HG03139 (cell line): Measurements from ENCODE around the gene TGM1.
"Not testable (repeated sequence)": the region's sequence is repeated elsewhere in the genome, so short reads cannot be mapped to it uniquely, and the experiment has no call there.

ENCODE experiments used
- ATAC-seq: cut with Tn5 transposase; IDR thresholded peaks from one replicate; pipeline ENCODE4 v1.9.1; 2021; ENCODE audit not compliant: unreplicated experiment

TGM1 gene

GRCh38 chr14:24255438-24255837, 7.5 kb downstream of the TGM1 start:
- ATAC-seq, result no peak

GRCh38 chr14:24254630-24255392, 8.2 kb downstream of the TGM1 start:
- no peak for ATAC-seq

GRCh38 chr14:24253936-24254335, 9.0 kb downstream of the TGM1 start:
- ATAC-seq, result no peak

- no peak for ATAC-seq
Measured at GRCh38 chr14:24252289-24253124, 10.5 kb downstream of the TGM1 start.

- no peak for ATAC-seq
Measured at GRCh38 chr14:24251880-24252288, 11.1 kb downstream of the TGM1 start.

- no peak for ATAC-seq
Measured at GRCh38 chr14:24250354-24250753, 12.6 kb downstream of the TGM1 start.

- no peak for ATAC-seq
Measured at GRCh38 chr14:24249230-24250021, 13.6 kb downstream of the TGM1 start.

GRCh38 chr14:24247422-24247821, 15.6 kb downstream of the TGM1 start:
- ATAC-seq, result no peak

- ATAC-seq, result no peak
Measured at GRCh38 chr14:24246765-24247212, 16.2 kb downstream of the TGM1 start.

- ATAC-seq, result not testable (repeated sequence)
Measured at GRCh38 chr14:24245350-24245749, 17.6 kb downstream of the TGM1 start.

GRCh38 chr14:24243336-24243836, 19.6 kb downstream of the TGM1 start:
- no peak for ATAC-seq

GRCh38 chr14:24241829-24242443, 21.0 kb downstream of the TGM1 start:
- peak; percentile 72 for ATAC-seq

GRCh38 chr14:24240110-24240918, 22.7 kb downstream of the TGM1 start:
- ATAC-seq, result no peak

GRCh38 chr14:24238527-24239037, 24.4 kb downstream of the TGM1 start:
- ATAC-seq, result no peak

GRCh38 chr14:24238123-24238522, 24.9 kb downstream of the TGM1 start:
- ATAC-seq, result no peak

- no peak for ATAC-seq
Measured at GRCh38 chr14:24237463-24237955, 25.5 kb downstream of the TGM1 start.

GRCh38 chr14:24236689-24237462, 26.1 kb downstream of the TGM1 start:
- no peak for ATAC-seq

- ATAC-seq, result no peak
Measured at GRCh38 chr14:24235804-24236688, 26.9 kb downstream of the TGM1 start.
